Small intestine (tissue), 7 donors: ENCODE results near the gene GRIP2. TPM values are rescaled to one million over a fixed set of nuclear protein-coding genes. Genes with fewer than 3 reads are reported as not detected.

ENCODE experiments used
- DNase-seq, 2 donors: peaks; one replicate each; pipeline versions ENCODE4 v3.0.0 to v3.0.0-alpha.2; 2013
- FAIRE-seq: peaks from 2 replicates; lab custom pipeline; 2012; peaks lifted over from hg19 to GRCh38; lab: Jason Lieb, UNC
- H3K27ac ChIP-seq, 3 donors: one replicate each; pipeline ENCODE4 v1.5.1; 2013; ENCODE audit warnings: low read length in 2 of 3, mild to moderate bottlenecking in 2 of 3, control low read depth in 1 of 3, inconsistent platforms in 1 of 3, low read depth in 1 of 3, moderate library complexity in 1 of 3
- H3K27me3 ChIP-seq, 3 donors: one replicate each; pipeline ENCODE4 v1.6.1; 2013; ENCODE audit warnings: low read length in 3 of 3, inconsistent platforms in 1 of 3; ENCODE audit not compliant: control insufficient read depth in 3 of 3, insufficient read depth in 3 of 3
- H3K36me3 ChIP-seq, 3 donors: one replicate each; pipeline ENCODE4 v1.6.1; 2013; ENCODE audit warnings: low read length in 3 of 3, inconsistent platforms in 1 of 3, low read depth in 1 of 3, mild to moderate bottlenecking in 1 of 3, moderate library complexity in 1 of 3; ENCODE audit not compliant: control insufficient read depth in 3 of 3, insufficient read depth in 2 of 3
- H3K4me1 ChIP-seq, 3 donors: one replicate each; pipeline ENCODE4 v1.6.1; 2013; ENCODE audit warnings: low read length in 2 of 3, inconsistent platforms in 1 of 3, low read depth in 1 of 3, mild to moderate bottlenecking in 1 of 3, moderate library complexity in 1 of 3; ENCODE audit not compliant: control insufficient read depth in 3 of 3, insufficient read depth in 2 of 3
- H3K4me3 ChIP-seq, 3 donors: one replicate each; pipeline ENCODE4 v1.5.1; 2013; ENCODE audit warnings: low read length in 3 of 3, control low read depth in 1 of 3, inconsistent platforms in 1 of 3, low read depth in 1 of 3, mild to moderate bottlenecking in 1 of 3, moderate library complexity in 1 of 3
- H3K9me3 ChIP-seq, 2 donors: one replicate each; pipeline ENCODE4 v1.6.1; 2013; ENCODE audit warnings: low read depth in 1 of 2, low read length in 1 of 2; ENCODE audit not compliant: control insufficient read depth in 2 of 2, insufficient read depth in 1 of 2
- WGBS, 3 donors: extraction: QIAGEN DNeasy Blood & Tissue Kit; methylation state at CpG; one replicate each; pipeline ENCODE4 v1.1.7; 2013; 5-methylcytosine and 5-hydroxymethylcytosine counted together
- polyA plus RNA-seq, 4 donors: library from polyadenylated mRNA; stranded (reverse) in 3 of 4; unstranded in 1 of 4; fragments of 200-250 nt in 3 of 4; fragments of 120-200 nt in 1 of 4; gene quantifications; one replicate each; pipeline versions ENCODE4 v1.2.1 to v1.2.3, GENCODE V29; 2013
- donor health status: healthy with polysubstance abuse.
- donor health status: control.
- donor health status: control.
- donor health status: Bipolar disorder and iron deficiency.
- donor health status: healthy.

GRIP2 gene
- polyA plus RNA-seq, 4 donors = 0.27 to 1.4 (median 0.34) TPM; not detected in 1

DNA sequence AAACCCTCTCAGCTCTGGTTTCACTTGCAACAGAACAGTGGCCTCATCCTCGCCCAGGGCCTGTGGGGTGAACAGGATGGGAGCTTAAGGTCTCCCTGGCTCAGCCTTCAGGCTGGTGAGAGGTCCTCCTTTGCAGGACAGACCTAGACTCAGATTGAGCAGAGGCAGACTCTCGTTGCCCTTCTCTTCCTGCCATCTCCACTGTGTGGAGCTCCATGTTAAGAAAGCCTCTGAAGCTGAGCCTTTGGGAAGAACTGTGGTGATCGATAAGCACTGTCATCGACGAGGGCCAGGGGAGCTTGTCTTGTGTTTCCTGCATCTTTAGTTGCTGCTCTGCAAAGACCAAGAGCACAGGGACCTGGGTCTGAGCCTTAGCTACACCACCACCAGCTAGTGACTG is 37.8 kb upstream of the GRIP2 start:
- DNase-seq = peak in 1 of 2 donors; percentile 3

DNA sequence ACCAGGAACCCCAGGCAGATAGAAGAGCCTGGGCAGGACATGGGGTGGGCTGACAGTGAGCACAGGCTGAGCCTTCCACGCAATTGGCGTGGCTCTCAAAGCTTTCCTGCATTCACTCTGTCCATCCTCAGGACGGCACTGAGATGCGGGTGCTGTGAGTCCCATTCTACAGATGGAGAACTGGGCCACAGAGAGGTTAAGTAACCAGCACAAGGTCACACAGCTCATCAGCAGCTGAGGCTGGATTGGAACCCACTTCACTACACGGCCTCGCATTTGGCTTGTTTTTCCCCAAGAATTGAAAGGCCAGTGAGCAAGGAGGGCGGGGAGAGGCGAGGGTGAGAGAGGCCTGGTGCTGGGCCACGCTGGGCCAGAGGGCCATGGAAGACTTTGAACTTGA is 36.0 kb upstream of the GRIP2 start:
- no peaks in the 10 kb centered on the region for H3K36me3 ChIP-seq
- peaks cover 0 to 9% (median 0%) of the 10 kb centered on the region in 3 donors for H3K27me3 ChIP-seq
- no peak overlapping the region for H3K27ac ChIP-seq
- FAIRE-seq (no peak), DNase-seq (no peak)
- H3K9me3 ChIP-seq = no peaks in the 10 kb centered on the region
- 86 to 94% (median 88%) methylated on average over 9 of the region's 9 CpGs for WGBS, 3 donors
- no peaks in the 10 kb centered on the region for H3K4me1 ChIP-seq
- no peak overlapping the region for H3K4me3 ChIP-seq

More for the DNA sequence above, 37.8 kb upstream of the GRIP2 start:
- no peaks in the 10 kb centered on the region for H3K36me3 ChIP-seq
- H3K4me3 ChIP-seq = no peak overlapping the region
- H3K9me3 ChIP-seq = no peaks in the 10 kb centered on the region
- peaks cover 0 to 16% (median 0%) of the 10 kb centered on the region in 3 donors for H3K27me3 ChIP-seq
- 49 to 66% (median 53%) methylated on average over 5 of the region's 5 CpGs for WGBS, 3 donors
- no peaks in the 10 kb centered on the region for H3K4me1 ChIP-seq
- H3K27ac ChIP-seq = no peak overlapping the region
- FAIRE-seq = no peak

DNA sequence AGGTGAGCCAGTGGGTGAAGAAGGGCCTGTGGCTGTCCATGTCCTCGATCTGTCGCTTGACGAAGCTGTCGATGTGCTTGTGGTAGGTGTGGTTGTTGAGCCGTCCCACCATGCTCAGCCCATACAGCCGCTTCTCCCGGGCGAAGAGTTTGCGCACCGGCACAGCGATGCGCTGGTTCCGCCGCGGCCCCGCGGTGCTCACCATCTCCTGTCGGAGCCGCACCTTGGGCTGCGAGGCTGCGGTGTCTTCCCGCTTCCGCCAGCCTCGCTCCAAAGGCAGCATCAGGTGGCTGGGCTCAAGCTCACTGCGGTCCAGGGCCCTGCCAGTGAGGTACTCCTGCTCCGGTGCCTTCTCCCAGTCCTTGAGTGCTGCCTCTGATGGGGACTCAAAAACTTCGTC is 34.0 kb upstream of the GRIP2 start:
- 80 to 95% (median 88%) methylated on average over 27 of the region's 27 CpGs for WGBS, 3 donors
- H3K27me3 ChIP-seq = peaks cover 0 to 5% (median 0%) of the 10 kb centered on the region in 3 donors
- H3K36me3 ChIP-seq = no peaks in the 10 kb centered on the region
- no peak overlapping the region for H3K4me3 ChIP-seq
- H3K27ac ChIP-seq = no peak overlapping the region
- DNase-seq = no peak
- no peaks in the 10 kb centered on the region for H3K4me1 ChIP-seq
- no peaks in the 10 kb centered on the region for H3K9me3 ChIP-seq
- no peak for FAIRE-seq

DNA sequence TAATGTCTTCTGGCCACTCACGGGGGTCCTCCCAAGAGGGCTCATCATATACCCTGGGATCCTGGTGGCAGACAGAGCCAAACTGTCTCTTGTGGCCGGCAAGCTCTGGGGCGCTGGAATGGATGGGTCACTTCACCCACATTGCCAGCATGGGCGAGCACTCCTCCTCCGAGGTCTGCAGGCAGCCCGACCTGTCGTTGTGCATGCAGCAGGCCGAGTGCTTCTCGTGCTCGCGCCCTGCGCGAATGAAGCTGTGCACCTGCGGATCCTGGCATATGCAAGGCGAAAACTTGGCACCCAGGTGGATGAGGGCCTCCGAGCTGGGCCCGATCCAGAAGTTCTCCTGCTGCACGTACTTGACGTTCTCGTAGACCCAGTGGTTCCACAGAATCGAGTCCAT is 33.6 kb upstream of the GRIP2 start:
- Histone ChIP-seq H3K36me3 (no peaks in the 10 kb centered on the region), H3K4me3 (no peak overlapping the region), H3K4me1 (no peaks in the 10 kb centered on the region), H3K27ac (no peak overlapping the region), H3K27me3 (peaks cover 0 to 5% (median 0%) of the 10 kb centered on the region in 3 donors), H3K9me3 (no peaks in the 10 kb centered on the region)
- 91 to 94% (median 92%) methylated on average over 21 of the region's 21 CpGs for WGBS, 3 donors
- no peak for DNase-seq
- no peak for FAIRE-seq

DNA sequence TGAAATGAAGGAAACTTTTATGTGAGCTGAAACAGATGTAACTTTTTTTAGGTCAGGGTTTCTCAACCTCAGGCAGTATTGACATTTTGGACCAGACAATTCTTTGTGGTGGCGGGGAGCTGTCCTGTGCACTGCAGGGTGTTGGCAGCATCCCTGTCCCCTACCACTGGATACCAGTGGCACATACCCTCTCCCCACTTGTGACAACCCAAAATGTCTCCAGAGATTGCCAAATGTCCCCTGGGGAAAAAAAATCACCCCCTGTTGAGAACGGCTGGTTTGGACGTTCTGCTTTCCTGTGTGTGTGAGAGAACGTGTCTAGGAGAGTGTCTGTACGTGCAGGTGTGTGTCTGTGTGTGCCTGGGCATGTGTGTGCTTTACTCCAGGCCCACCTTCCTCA is 30.7 kb upstream of the GRIP2 start:
- Histone ChIP-seq H3K9me3 (no peaks in the 10 kb centered on the region), H3K27me3 (peaks cover 0 to 5% (median 0%) of the 10 kb centered on the region in 3 donors), H3K4me1 (no peaks in the 10 kb centered on the region), H3K27ac (no peak overlapping the region), H3K4me3 (no peak overlapping the region), H3K36me3 (no peaks in the 10 kb centered on the region)
- DNase-seq (no peak), FAIRE-seq (no peak)
- WGBS, 3 donors = 75 to 78% (median 78%) methylated on average over 5 of the region's 5 CpGs

DNA sequence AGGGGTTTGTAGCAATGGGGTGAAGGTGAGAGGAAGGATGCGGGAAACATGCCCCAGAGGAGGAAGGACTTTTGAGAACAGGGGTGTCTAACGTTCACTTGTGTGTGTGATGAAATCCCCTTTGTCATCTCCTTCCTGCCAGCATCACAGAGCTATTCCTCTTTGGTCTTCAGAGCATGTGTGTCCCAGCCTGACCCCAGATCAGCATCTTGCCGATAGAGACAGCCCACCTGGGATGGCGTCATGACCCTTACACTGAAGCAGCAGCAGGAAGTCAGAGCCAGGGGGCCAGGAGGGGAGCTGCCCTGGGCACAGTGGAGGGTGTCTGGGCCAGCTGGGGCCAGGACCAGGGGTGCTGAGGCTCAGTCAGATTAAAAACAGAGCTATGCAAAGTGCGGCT is 29.9 kb upstream of the GRIP2 start:
- Histone ChIP-seq H3K27me3 (peaks cover 0 to 1% (median 0%) of the 10 kb centered on the region in 3 donors), H3K36me3 (no peaks in the 10 kb centered on the region), H3K9me3 (no peaks in the 10 kb centered on the region), H3K4me1 (no peaks in the 10 kb centered on the region), H3K27ac (no peak overlapping the region), H3K4me3 (no peak overlapping the region)
- 38 to 52% (median 51%) methylated on average over 5 of the region's 5 CpGs for WGBS, 3 donors
- DNase-seq = no peak
- FAIRE-seq = no peak

DNA sequence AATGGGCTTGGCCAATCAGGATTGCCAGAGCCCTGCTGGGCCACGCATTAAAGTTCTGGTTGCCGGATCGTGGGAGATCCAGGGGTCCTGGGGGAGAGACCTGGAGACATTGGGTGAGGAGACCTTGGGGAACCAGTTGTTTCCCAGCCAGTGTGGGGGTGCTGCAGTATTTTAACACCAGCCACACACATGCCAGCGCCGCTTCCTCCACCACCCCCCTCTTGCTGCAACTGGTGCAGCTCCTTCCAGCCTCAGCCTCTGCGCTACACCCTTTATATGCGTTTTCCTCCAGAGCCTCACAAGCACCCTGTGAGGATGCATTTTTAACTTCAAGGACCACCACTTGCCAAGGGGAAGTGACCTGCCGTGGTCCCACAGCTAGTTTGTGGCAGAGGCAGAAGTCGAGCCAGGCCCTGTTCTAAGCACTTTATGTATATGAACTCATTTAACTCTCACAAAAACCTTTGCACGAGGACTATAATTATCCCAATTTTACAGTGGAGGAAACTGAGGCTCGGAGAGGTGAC is 29.4 kb upstream of the GRIP2 start:
- 76 to 83% (median 80%) methylated on average over 11 of the region's 11 CpGs for WGBS, 3 donors
- no peak overlapping the region for H3K27ac ChIP-seq
- no peak for FAIRE-seq
- H3K27me3 ChIP-seq = peaks cover 0 to 5% (median 0%) of the 10 kb centered on the region in 3 donors
- DNase-seq = no peak
- no peak overlapping the region for H3K4me3 ChIP-seq
- no peaks in the 10 kb centered on the region for H3K4me1 ChIP-seq
- no peaks in the 10 kb centered on the region for H3K36me3 ChIP-seq
- no peaks in the 10 kb centered on the region for H3K9me3 ChIP-seq

DNA sequence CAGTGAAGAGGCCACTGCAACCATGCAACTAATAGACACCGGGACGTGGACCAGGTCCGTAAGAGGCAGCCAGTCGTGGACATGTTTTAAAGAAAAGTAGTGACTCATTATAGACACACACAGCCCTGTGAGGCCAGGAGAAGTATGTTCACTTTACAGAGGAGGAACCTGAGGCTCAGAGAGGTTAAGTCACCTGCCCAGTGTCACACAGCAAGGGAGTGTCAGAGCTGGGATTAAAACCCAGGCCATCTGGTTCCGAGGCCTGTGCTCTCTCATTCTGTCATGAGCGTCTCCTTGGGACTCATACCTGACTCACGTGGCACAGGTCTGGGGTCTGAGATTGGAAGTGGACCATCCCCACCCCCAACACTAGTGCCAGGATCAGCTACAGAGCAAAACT is 28.1 kb upstream of the GRIP2 start:
- DNase-seq (no peak), FAIRE-seq (no peak)
- Histone ChIP-seq H3K4me1 (no peaks in the 10 kb centered on the region), H3K36me3 (no peaks in the 10 kb centered on the region), H3K27ac (no peak overlapping the region), H3K27me3 (peaks cover 0 to 5% (median 0%) of the 10 kb centered on the region in 3 donors), H3K4me3 (no peak overlapping the region), H3K9me3 (no peaks in the 10 kb centered on the region)
- 92 to 95% (median 92%) methylated on average over 7 of the region's 7 CpGs for WGBS, 3 donors

DNA sequence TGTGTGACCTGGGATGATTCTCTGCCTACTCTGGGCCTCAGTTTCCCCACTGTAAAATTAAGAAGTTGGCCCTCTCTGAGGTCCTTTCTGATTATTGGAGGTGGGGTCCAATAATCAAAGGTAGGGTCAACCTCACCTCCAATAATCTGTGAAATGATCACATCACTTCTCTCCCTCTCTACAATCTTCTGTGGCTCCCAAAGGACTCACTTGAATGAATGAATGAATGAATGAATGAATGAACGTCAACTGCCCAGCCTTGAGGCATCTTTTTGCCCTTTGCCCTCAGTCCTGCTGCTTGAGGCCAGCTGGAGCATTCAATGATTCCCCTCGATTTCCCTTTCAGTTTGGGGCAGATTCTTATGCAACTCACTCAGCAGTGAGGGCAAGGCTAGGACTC is 26.7 kb upstream of the GRIP2 start:
- DNase-seq (no peak), FAIRE-seq (no peak)
- H3K4me1 ChIP-seq = no peaks in the 10 kb centered on the region
- H3K4me3 ChIP-seq = no peak overlapping the region
- H3K36me3 ChIP-seq = no peaks in the 10 kb centered on the region
- 21 to 45% (median 21%) methylated on average over 2 of the region's 2 CpGs for WGBS, 3 donors
- H3K27me3 ChIP-seq = peaks cover 0 to 5% (median 0%) of the 10 kb centered on the region in 3 donors
- no peaks in the 10 kb centered on the region for H3K9me3 ChIP-seq
- H3K27ac ChIP-seq = no peak overlapping the region
